GM10266 (cell line): ENCODE results near the gene SURF6.

Experiments used
- DNase-seq: peaks from one replicate; pipeline ENCODE4 v3.0.0; 2012; ENCODE audit errors: extremely low spot score
- CTCF ChIP-seq: IDR thresholded peaks from 2 replicates; pipeline ENCODE4 v1.5.1; 2012; ENCODE audit warnings: mild to moderate bottlenecking, low read depth; ENCODE audit not compliant: control insufficient read depth, insufficient read depth; ENCODE audit errors: missing control alignments

The SURF6 gene

GRCh38 chr9:133351908-133352634 lies 16.1 kb upstream of the SURF6 start:
- peak; percentile 57 for DNase-seq
- TF ChIP-seq CTCF, result peak; percentile 63

GRCh38 chr9:133351526-133351907 lies 15.5 kb upstream of the SURF6 start:
- no peak for DNase-seq
- no peak for TF ChIP-seq CTCF

DNA sequence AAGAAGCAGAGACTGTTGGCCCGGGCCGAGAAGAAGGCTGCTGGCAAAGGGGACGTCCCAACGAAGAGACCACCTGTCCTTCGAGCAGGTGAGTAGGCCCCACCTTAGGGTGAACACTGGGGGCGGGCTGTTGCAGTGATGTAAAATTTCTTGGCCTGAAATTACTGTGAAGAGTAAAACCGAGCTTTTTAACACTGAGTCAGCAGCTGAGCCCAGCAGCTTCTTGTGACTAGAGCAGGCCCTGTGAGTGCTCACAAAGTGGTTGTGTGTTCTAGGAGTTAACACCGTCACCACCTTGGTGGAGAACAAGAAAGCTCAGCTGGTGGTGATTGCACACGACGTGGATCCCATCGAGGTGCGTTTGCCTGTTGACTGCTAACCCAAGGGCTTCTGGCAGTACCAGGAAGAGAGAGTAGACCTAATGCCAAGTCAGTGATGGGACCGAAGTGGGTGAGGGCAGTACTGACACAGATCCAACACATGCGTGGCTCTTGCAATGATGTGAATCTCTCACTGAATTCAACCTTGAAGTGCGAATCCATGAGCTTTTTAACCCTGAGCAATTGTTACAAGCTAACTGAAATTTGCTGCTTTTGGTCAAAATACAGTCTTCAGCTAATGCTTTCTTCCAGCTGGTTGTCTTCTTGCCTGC lies 14.1 kb upstream of the SURF6 start:
- DNase-seq, result no peak
- no peak for TF ChIP-seq CTCF

DNA sequence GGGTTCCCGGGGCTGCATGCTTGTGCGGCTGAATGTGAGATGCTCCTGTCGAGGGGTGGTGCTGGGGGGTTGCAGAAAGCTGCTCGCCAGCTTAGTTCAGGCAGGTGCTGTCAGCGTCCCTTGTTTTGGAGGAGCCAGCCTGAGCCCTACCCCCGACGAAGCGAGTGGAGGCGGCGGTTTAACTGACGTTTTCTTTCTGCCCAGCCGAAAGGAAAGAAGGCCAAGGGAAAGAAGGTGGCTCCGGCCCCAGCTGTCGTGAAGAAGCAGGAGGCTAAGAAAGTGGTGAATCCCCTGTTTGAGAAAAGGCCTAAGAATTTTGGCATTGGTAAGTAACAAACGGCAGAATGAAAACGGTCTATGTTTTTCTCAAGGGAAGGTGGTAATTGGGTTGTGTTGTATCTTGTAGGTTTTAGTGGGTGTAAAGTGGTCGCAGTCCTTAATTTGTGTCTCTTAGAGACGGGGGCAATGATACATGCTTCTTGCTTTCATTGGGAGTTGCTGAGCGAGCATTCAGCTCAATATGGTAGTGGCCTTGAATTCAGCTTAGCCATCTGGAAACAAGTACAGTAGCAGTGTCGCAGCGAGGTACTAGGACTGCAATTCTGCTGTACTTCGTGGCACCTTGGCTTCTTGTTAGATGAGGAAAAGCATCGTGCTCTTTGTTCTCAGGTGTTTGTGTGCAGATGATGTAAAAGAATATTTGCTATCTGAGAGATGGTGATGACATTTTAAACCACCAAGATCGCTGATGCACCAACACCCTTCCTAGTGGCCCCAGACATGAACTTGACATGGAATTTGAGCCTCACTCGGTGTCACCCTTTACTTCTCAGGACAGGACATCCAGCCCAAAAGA lies 13.0 kb upstream of the SURF6 start:
- no peak for DNase-seq
- no peak for TF ChIP-seq CTCF

DNA sequence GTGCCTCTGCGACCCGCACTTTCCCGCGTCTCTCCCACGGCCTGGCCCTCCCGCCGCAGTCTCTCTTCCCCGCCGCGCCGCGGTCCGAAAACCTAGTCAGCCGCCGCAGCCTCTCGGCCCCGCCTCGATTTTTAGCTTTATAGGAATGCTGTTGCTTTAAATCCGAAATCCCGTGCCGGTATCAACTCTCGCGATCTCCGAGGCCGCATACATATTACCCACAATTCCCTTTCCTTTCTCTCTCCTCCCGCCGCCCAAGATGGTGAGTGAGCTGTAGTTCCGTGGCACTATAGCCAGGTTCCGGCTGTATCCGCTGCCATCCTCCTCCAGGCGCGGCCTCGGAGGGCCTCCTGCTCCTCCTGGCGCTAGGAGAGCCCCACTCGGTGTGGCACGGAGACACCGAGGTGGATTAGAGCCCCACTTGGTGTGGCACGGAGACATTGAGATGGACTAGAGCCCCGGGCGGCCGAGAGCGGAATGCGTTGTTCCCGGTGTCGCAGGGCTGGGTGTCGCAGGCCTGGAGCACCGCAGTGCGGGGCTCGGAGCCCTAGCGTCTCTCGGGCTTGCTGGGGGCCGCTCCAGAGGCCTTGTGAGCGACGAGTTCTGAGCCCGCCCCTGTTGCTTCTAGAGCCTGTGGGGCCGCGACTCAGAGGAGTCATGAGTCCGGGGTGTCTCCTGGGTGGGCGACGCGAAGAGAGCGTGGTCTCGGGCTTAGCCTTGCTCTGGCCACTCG lies 12.2 kb upstream of the SURF6 start, which contains the start of the genes MED22 and RPL7A:
Gene MED22, minus strand, starts transcription at position 147 of the 733 bp plus-strand sequence. CDS start 1,469 bp downstream, outside the sequence.
Gene RPL7A, plus strand, starts transcription at position 234 of the 733 bp plus-strand sequence. Its CDS starts 26 bp downstream, at position 260.
- peak; percentile 95 for DNase-seq
- TF ChIP-seq CTCF, result no peak

GRCh38 chr9:133347515-133347984 lies 11.6 kb upstream of the SURF6 start:
- DNase-seq, result peak; percentile 73
- TF ChIP-seq CTCF, result no peak
